Natural killer cell (primary cell): ENCODE measurements around the gene XXYLT1. TPM values are rescaled to one million over a fixed set of nuclear protein-coding genes. Genes with fewer than 3 reads are reported as not detected.

Source experiments
- ATAC-seq, 3 donors: fragments of 150-1000 bp in 2 of 3; fragments of 200-7000 bp in 1 of 3; cut with Tn5 transposase; 1 replicate in 1 of 3; 2 replicates in 2 of 3; pipeline ENCODE4 v1.10.0; 2021; ENCODE audit warnings: mild to moderate bottlenecking in 2 of 3, moderate library complexity in 2 of 3
- DNase-seq, 2 donors: peaks; one replicate each; pipeline versions ENCODE4 v3.0.0 to v3.0.0-alpha.2; 2013 to 2021; ENCODE audit warnings: mixed read lengths in 1 of 2
- H3K27ac ChIP-seq: one replicate; pipeline ENCODE4 v1.5.1; 2013; ENCODE audit warnings: mild to moderate bottlenecking, low read length
- H3K27me3 ChIP-seq: one replicate; pipeline ENCODE4 v1.6.1; 2013; ENCODE audit warnings: low read length; ENCODE audit not compliant: control insufficient read depth, insufficient read depth
- H3K36me3 ChIP-seq: one replicate; pipeline ENCODE4 v1.6.1; 2013; ENCODE audit warnings: low read length; ENCODE audit not compliant: control insufficient read depth, insufficient read depth
- H3K4me1 ChIP-seq: one replicate; pipeline ENCODE4 v1.6.1; 2013; ENCODE audit warnings: low read length; ENCODE audit not compliant: control insufficient read depth, insufficient read depth
- H3K4me3 ChIP-seq: one replicate; pipeline ENCODE4 v1.5.1; 2013; ENCODE audit warnings: low read length
- H3K9me3 ChIP-seq: one replicate; pipeline ENCODE4 v1.6.1; 2013; ENCODE audit warnings: low read length; ENCODE audit not compliant: control insufficient read depth, insufficient read depth
- H3K27ac Mint-ChIP-seq, 2 donors: one replicate each; pipeline ENCODE4 v1.8.0; 2022; ENCODE audit warnings: mild to moderate bottlenecking in 2 of 2, mixed read lengths in 2 of 2, moderate library complexity in 1 of 2
- H3K27me3 Mint-ChIP-seq, 2 donors: one replicate each; pipeline ENCODE4 v1.8.0; 2022; ENCODE audit warnings: low read depth in 2 of 2, mixed read lengths in 2 of 2
- H3K36me3 Mint-ChIP-seq: one replicate; pipeline ENCODE4 v1.8.0; 2022; ENCODE audit warnings: mixed read lengths
- H3K4me1 Mint-ChIP-seq, 2 donors: one replicate each; pipeline ENCODE4 v1.8.0; 2022; ENCODE audit warnings: mixed read lengths in 2 of 2
- H3K4me3 Mint-ChIP-seq: one replicate; pipeline ENCODE4 v1.8.0; 2022; ENCODE audit warnings: mild to moderate bottlenecking, moderate library complexity, mixed read lengths
- H3K9me3 Mint-ChIP-seq, 2 donors: one replicate each; pipeline ENCODE4 v1.8.0; 2022; ENCODE audit warnings: mixed read lengths in 2 of 2
- WGBS: methylation state at CpG from one replicate; pipeline ENCODE4 v1.1.7; 2013; ENCODE audit warnings: missing lambda C conversion rate; ENCODE audit not compliant: insufficient coverage; 5-methylcytosine and 5-hydroxymethylcytosine counted together
- intact Hi-C: fragments of 100-400 bp; cut with micrococcal nuclease; formaldehyde crosslinking; loops from one replicate; pipeline ENCODE4 v1.14.2; 2022
- total RNA-seq, 4 donors: library from RNA; stranded (reverse); fragments of 120-200 nt in 1 of 4; gene quantifications; one replicate each; pipeline versions ENCODE4 v1.2.3 to v1.2.4, GENCODE V29; 2013 to 2022
- TF ChIP-seq, protein P1 (sequence below): fragments of 200-600 bp; IDR thresholded peaks from one replicate; pipeline ENCODE4 v1.8.0; 2022; ENCODE audit warnings: antibody characterized with exemption

Gene XXYLT1, protein sequence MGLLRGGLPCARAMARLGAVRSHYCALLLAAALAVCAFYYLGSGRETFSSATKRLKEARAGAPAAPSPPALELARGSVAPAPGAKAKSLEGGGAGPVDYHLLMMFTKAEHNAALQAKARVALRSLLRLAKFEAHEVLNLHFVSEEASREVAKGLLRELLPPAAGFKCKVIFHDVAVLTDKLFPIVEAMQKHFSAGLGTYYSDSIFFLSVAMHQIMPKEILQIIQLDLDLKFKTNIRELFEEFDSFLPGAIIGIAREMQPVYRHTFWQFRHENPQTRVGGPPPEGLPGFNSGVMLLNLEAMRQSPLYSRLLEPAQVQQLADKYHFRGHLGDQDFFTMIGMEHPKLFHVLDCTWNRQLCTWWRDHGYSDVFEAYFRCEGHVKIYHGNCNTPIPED
- 10 to 100 TPM in 2 of 3 donors, 1 to 10 TPM in 1; 8.7 to 13.6 (median 10.2) TPM for total RNA-seq
- 9.5 TPM for total RNA-seq (2013)

DNA sequence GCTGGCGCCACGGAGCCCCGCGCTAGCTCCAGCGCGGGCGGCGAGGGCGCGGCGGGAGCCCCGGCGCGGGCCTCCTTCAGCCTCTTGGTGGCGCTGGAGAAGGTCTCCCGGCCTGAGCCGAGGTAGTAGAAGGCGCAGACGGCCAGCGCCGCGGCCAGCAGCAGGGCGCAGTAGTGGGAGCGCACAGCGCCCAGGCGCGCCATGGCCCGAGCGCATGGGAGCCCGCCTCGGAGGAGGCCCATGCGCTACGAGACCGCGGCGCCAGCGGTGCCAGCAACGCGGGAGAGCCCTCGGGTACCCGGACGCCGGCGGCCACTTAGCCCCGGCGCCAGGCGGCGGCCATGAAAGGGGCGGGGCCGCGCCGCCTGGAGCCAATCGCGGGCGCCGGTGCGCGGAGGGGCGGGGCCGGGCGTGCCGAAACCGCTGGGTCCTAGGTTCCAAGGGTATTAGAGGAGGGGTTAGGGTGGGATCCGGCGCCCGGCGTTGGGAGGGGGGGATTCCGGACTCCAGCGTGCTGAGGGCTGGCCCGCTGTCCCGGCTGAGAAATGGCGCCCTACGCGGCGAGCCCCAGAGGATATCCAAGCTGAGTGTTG lies at the start of gene XXYLT1:
Gene XXYLT1, minus strand, starts transcription at position 343 of the 593 bp plus-strand sequence. Its CDS starts 101 bp downstream, at position 242.
- intact Hi-C loops: loop anchor here (1.0 kb wide), 4 partner anchors 11 to 272 kb away; partner anchors contain the start of gene PPP1R2
- peak within 1 kb of the TSS; percentile 53 for H3K27ac ChIP-seq
- no peaks in the 10 kb centered on the region for H3K27me3 ChIP-seq
- under 1% methylated on average over 75 of the region's 75 CpGs for WGBS
- H3K9me3 ChIP-seq: no peaks in the 10 kb centered on the region
- Mint-ChIP-seq H3K4me1 (peaks cover 24 to 25% of the 10 kb centered on the region in 2 donors), H3K36me3 (no peaks in the 10 kb centered on the region), H3K27me3 (no peaks in the 10 kb centered on the region), H3K4me3 (peak within 1 kb of the TSS; percentile 90), H3K27ac (peak within 1 kb of the TSS; percentile 73 to 84), H3K9me3 (no peaks in the 10 kb centered on the region)
- ATAC-seq: peak; percentile 85 to 96 (median 87)
- TF ChIP-seq, protein P1, sequence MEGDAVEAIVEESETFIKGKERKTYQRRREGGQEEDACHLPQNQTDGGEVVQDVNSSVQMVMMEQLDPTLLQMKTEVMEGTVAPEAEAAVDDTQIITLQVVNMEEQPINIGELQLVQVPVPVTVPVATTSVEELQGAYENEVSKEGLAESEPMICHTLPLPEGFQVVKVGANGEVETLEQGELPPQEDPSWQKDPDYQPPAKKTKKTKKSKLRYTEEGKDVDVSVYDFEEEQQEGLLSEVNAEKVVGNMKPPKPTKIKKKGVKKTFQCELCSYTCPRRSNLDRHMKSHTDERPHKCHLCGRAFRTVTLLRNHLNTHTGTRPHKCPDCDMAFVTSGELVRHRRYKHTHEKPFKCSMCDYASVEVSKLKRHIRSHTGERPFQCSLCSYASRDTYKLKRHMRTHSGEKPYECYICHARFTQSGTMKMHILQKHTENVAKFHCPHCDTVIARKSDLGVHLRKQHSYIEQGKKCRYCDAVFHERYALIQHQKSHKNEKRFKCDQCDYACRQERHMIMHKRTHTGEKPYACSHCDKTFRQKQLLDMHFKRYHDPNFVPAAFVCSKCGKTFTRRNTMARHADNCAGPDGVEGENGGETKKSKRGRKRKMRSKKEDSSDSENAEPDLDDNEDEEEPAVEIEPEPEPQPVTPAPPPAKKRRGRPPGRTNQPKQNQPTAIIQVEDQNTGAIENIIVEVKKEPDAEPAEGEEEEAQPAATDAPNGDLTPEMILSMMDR: no peak
- peaks cover 23% of the 10 kb centered on the region for H3K4me1 ChIP-seq
- peak; percentile 90 to 92 for DNase-seq
- H3K4me3 ChIP-seq: peak within 1 kb of the TSS; percentile 92
- no peaks in the 10 kb centered on the region for H3K36me3 ChIP-seq

DNA sequence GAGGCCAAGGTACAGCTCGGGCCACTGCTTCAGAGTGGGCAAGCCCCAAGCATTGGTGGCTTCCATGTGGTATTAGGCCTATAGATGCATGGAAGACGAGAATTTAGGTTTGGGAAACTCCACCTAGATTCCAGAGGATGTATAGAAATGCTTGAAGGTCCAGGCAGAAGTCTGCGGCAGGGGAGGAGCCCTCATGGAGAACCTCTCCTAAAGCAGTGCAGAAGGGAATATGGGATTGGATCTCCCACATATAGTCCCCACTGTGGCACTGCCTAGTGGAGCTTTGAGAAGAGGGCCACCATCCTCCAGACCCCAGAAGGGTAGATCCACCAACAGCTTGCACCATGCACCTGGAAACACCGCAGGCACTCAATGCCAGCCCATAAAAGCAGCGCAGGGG lies 48.1 kb upstream of the XXYLT1 start:
- Histone ChIP-seq H3K27ac (no peak overlapping the region), H3K27me3 (no peaks in the 10 kb centered on the region), H3K36me3 (peaks cover 29% of the 10 kb centered on the region), H3K4me1 (no peaks in the 10 kb centered on the region), H3K9me3 (peaks cover 13% of the 10 kb centered on the region), H3K4me3 (no peak overlapping the region)
- no peak for ATAC-seq
- TF ChIP-seq, protein P1: no peak
- intact Hi-C loops: no loop called here
- H3K4me3 Mint-ChIP-seq: no peak overlapping the region
- H3K27ac Mint-ChIP-seq: no peak overlapping the region
- peaks cover 5 to 10% of the 10 kb centered on the region in 2 donors for H3K4me1 Mint-ChIP-seq
- peaks cover 15% of the 10 kb centered on the region for H3K36me3 Mint-ChIP-seq
- DNase-seq: no peak
- no peaks in the 10 kb centered on the region for H3K27me3 Mint-ChIP-seq
- WGBS: 95% methylated on average over 5 of the region's 5 CpGs
- H3K9me3 Mint-ChIP-seq: no peaks in the 10 kb centered on the region

DNA sequence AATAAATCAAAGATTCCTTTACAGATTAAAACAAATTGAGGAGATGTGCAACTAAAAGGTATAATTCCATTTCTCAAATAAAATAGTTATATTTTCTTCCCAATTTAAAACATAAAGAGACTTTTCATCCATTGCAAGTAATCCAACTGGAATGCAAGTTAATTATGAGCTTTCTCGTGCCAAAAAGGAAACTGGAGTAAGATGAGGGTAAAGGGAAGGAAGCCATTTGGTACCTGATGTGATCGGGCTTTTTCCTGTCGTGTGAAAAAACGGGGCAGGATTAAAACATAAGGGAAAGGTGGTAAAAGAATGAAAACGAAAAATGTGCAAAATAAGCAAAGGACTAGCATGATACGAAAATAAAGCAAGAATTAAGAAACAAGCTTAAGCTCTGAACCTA lies 41.8 kb upstream of the XXYLT1 start:
- Mint-ChIP-seq H3K4me1 (no peaks in the 10 kb centered on the region), H3K36me3 (no peaks in the 10 kb centered on the region), H3K9me3 (no peaks in the 10 kb centered on the region), H3K27me3 (no peaks in the 10 kb centered on the region), H3K4me3 (no peak overlapping the region), H3K27ac (no peak overlapping the region)
- intact Hi-C loops: no loop called here
- no peak for ATAC-seq
- Histone ChIP-seq H3K4me3 (no peak overlapping the region), H3K27ac (no peak overlapping the region), H3K36me3 (peaks cover 7% of the 10 kb centered on the region), H3K4me1 (no peaks in the 10 kb centered on the region), H3K9me3 (no peaks in the 10 kb centered on the region), H3K27me3 (no peaks in the 10 kb centered on the region)
- 72% methylated on average over 6 of the region's 6 CpGs for WGBS
- no peak for DNase-seq
- TF ChIP-seq, protein P1: no peak
